ENCODE measurements around the gene CTIF. TPM values are rescaled to one million over a fixed set of nuclear protein-coding genes. Genes with fewer than 3 reads are reported as not detected.

The CTIF gene
- total RNA-seq, 2 donors from 2014 or later = 30.6 to 61.2 TPM

DNA sequence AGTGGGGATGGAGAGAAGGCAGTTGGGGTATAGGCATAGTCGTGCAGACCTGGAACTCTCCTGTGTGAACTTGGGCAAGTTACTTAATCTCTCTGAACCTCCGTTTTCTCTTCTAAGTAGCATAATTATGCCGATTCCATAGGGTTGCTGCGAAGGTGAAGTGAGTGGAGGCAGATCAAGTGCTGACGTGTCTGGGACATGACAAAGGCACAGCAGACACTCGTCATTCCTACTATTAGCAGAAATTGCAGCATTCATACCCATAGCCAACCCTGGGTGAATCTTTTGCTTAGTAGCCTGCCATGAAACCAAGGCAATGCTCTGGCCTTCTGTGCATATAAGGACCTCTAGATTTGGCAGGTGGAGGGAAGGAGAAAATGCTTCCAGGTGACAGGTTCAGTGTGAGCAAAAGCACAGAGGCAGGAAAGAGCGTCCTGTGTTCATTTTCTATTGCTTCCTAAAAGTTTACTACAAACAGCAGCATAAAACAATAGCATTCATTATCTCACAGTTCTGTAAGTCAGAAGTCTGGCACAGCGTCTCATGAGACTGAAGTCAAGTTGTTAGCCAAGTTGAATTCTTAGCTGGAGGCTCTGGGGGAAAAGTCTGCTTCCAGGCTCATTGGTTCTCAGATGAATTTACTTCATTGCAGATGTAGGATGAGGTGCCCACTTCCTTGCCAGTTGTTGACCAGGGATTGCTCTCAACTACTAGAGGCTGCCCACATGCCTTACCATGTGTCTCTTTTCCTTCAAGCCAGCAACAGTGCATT is 77.8 kb downstream of the CTIF start:
- H3K9me3 ChIP-seq = no peaks in the 10 kb centered on the region
- no peaks in the 10 kb centered on the region for H3K27me3 ChIP-seq
- no peak overlapping the region for H3K4me3 ChIP-seq
- peaks cover 0 to 37% of the 10 kb centered on the region in 2 donors for H3K4me1 ChIP-seq
- TF ChIP-seq, protein P1, sequence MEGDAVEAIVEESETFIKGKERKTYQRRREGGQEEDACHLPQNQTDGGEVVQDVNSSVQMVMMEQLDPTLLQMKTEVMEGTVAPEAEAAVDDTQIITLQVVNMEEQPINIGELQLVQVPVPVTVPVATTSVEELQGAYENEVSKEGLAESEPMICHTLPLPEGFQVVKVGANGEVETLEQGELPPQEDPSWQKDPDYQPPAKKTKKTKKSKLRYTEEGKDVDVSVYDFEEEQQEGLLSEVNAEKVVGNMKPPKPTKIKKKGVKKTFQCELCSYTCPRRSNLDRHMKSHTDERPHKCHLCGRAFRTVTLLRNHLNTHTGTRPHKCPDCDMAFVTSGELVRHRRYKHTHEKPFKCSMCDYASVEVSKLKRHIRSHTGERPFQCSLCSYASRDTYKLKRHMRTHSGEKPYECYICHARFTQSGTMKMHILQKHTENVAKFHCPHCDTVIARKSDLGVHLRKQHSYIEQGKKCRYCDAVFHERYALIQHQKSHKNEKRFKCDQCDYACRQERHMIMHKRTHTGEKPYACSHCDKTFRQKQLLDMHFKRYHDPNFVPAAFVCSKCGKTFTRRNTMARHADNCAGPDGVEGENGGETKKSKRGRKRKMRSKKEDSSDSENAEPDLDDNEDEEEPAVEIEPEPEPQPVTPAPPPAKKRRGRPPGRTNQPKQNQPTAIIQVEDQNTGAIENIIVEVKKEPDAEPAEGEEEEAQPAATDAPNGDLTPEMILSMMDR (IDR thresholded peaks at IDR 0.05) = no peak
- H3K36me3 ChIP-seq = peaks cover 23% of the 10 kb centered on the region
- DNase-seq (ENCODE audit: low spot score) = no peak
- H3K27ac ChIP-seq = no peak overlapping the region

GRCh38 chr18:48617844-48618497 is 79.1 kb downstream of the CTIF start:
- Histone ChIP-seq H3K9me3 (no peaks in the 10 kb centered on the region), H3K27me3 (no peaks in the 10 kb centered on the region), H3K36me3 (peaks cover 23% of the 10 kb centered on the region), H3K4me3 (no peak overlapping the region), H3K27ac (no peak overlapping the region), H3K4me1 (peaks cover 0 to 35% of the 10 kb centered on the region in 2 donors)
- no peak for DNase-seq (ENCODE audit: low spot score)
- TF ChIP-seq, protein P1 (IDR thresholded peaks at IDR 0.05) = no peak

- H3K36me3 ChIP-seq = peaks cover 23% of the 10 kb centered on the region
- no peak overlapping the region for H3K4me3 ChIP-seq
- TF ChIP-seq, protein P1 (IDR thresholded peaks at IDR 0.05) = no peak
- H3K9me3 ChIP-seq = no peaks in the 10 kb centered on the region
- H3K27ac ChIP-seq = no peak overlapping the region
- peaks cover 0 to 33% of the 10 kb centered on the region in 2 donors for H3K4me1 ChIP-seq
- H3K27me3 ChIP-seq = no peaks in the 10 kb centered on the region
- DNase-seq (ENCODE audit: low spot score) = no peak
Measured at GRCh38 chr18:48619016-48619415, 80.2 kb downstream of the CTIF start.

DNA sequence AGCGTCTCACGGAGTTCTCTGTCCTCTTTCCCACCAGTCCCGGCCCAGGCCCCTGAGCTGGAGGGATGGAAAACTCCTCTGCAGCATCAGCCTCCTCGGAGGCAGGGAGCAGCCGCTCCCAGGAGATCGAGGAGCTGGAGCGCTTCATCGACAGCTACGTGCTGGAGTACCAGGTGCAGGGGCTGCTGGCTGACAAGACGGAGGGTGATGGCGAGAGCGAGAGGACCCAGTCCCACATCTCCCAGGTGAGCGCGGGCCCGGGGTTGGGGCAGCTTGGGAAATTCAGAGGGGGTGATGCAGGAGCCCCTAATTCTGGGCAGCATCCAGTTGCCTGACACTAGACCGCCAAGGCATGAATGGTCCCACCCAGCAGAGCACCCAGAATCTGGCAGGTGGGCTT is 80.7 kb downstream of the CTIF start:
- Histone ChIP-seq H3K4me3 (no peak overlapping the region), H3K4me1 (peaks cover 0 to 32% of the 10 kb centered on the region in 2 donors), H3K27ac (no peak overlapping the region), H3K36me3 (peaks cover 23% of the 10 kb centered on the region), H3K27me3 (no peaks in the 10 kb centered on the region), H3K9me3 (no peaks in the 10 kb centered on the region)
- DNase-seq (ENCODE audit: low spot score) = no peak
- TF ChIP-seq, protein P1 (IDR thresholded peaks at IDR 0.05) = no peak

- peaks cover 0 to 32% of the 10 kb centered on the region in 2 donors for H3K4me1 ChIP-seq
- H3K27me3 ChIP-seq = no peaks in the 10 kb centered on the region
- no peak overlapping the region for H3K4me3 ChIP-seq
- DNase-seq (ENCODE audit: low spot score) = no peak
- H3K27ac ChIP-seq = no peak overlapping the region
- no peaks in the 10 kb centered on the region for H3K9me3 ChIP-seq
- TF ChIP-seq, protein P1 (IDR thresholded peaks at IDR 0.05) = no peak
- H3K36me3 ChIP-seq = peaks cover 23% of the 10 kb centered on the region
Measured at GRCh38 chr18:48620071-48620470, 81.2 kb downstream of the CTIF start.

Measured in right atrium auricular region (tissue), 2 donors.